ENCODE measurements around the gene IGFBP3.

DNA sequence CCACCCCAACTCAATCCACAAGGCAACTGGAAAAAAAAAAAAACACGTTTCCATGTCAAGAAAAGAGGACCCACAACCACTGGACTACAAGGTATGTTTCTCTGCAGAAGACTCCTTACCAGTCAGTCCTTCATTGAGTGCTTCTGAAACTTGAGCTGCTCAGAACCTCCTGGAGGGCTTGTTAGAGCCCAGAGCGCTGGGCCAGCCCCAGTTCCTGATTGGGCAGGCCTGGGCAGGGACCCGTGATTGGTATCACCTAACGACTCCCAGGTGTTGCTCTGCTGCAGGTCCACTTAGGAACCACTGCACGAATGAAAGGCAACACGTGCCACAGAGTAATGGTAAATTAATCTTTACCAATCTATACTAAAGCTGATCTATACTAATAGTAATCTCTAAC is 47.7 kb downstream of the IGFBP3 start:
- no peak for TF ChIP-seq ZNF274 (IDR thresholded peaks at IDR 0.05; ENCODE audit: low read depth, low read length)
- no peak for TF ChIP-seq YY1 (IDR thresholded peaks at IDR 0.05; ENCODE audit: insufficient read depth, insufficient read length)
- no peak for TF ChIP-seq SUZ12 (IDR thresholded peaks at IDR 0.05; ENCODE audit: extremely low read depth, insufficient read depth, insufficient read length)

All from NT2/D1 (cell line).